HFF-Myc (cell line): Measurements from ENCODE around the gene PHKB.

Experiments used
- DNase-seq: peaks from one replicate; pipeline ENCODE4 v3.0.0-alpha.2; 2011; ENCODE audit warnings: low read depth; ENCODE audit errors: extremely low read depth
- H3K4me3 ChIP-seq: replicated peaks from 2 replicates; pipeline ENCODE4 v1.5.1; 2011; ENCODE audit warnings: low read depth, mild to moderate bottlenecking, control low read depth, low read length
- TF ChIP-seq, protein P1 (sequence below): IDR thresholded peaks from 2 replicates; pipeline ENCODE4 v1.5.1; 2012; ENCODE audit warnings: mild to moderate bottlenecking, low read depth, low read length, control low read depth; ENCODE audit errors: missing control alignments

The PHKB gene

DNA sequence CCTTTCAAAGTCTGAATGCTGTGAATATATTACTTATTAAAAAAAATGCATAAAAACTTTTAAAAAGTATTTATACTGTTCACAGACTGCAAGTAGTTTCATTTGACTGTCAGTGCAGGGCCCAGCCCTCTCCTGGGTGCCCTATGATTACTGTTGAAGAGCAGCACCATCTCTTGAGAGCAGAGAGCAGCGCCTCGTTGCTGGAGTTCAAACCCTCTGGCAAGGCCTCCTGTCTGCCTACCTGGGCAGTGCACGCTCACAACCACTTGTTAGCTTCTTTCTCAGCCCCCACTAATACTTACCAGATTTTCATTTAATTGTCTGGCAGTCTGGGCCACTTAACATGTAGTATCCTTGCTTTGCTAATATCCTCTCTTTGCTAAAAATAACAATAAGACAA is 233.4 kb downstream of the PHKB start:
- no peak for DNase-seq
- no peak overlapping the region for H3K4me3 ChIP-seq
- TF ChIP-seq, protein P1, sequence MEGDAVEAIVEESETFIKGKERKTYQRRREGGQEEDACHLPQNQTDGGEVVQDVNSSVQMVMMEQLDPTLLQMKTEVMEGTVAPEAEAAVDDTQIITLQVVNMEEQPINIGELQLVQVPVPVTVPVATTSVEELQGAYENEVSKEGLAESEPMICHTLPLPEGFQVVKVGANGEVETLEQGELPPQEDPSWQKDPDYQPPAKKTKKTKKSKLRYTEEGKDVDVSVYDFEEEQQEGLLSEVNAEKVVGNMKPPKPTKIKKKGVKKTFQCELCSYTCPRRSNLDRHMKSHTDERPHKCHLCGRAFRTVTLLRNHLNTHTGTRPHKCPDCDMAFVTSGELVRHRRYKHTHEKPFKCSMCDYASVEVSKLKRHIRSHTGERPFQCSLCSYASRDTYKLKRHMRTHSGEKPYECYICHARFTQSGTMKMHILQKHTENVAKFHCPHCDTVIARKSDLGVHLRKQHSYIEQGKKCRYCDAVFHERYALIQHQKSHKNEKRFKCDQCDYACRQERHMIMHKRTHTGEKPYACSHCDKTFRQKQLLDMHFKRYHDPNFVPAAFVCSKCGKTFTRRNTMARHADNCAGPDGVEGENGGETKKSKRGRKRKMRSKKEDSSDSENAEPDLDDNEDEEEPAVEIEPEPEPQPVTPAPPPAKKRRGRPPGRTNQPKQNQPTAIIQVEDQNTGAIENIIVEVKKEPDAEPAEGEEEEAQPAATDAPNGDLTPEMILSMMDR = no peak

DNA sequence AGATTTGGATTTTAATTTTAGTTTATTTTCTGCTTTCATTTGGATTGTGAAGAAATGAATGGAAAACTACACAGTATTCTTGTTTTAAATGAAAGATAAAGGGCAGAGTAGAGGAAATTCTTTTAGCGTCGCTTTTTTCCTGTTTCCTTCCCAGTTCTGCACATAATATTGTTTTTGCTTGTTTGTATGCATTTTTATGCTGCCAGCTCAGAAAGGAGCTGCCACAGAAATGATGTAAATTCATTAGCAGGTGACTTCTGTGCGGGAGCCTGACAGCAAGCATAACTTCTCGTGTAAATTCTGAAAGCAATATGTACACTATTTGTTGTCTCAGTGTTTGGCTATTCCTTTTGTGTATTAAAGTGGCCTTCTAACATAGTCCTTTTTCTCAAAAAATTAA is 234.6 kb downstream of the PHKB start:
- H3K4me3 ChIP-seq = no peak overlapping the region
- no peak for DNase-seq
- TF ChIP-seq, protein P1 = no peak

DNA sequence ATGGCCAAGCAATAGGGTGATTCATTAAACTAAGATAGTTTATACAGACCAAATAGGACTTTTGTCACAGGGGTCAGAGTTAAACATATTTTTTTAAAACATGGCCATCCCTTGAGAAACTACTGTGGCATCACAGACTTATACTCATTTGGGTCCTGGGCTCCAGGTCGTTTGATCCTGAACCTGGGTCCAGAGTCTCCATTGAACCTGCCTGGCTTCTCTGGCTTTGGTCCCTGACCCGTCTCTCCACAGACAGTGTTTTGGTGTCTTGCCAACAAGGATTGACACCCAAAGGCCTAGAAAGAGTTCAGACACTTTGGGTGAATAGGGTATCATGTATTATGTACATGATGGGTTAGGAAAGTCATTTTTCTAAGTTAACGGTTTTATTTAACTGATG is 236.7 kb downstream of the PHKB start:
- TF ChIP-seq, protein P1 = no peak
- no peak overlapping the region for H3K4me3 ChIP-seq
- no peak for DNase-seq

DNA sequence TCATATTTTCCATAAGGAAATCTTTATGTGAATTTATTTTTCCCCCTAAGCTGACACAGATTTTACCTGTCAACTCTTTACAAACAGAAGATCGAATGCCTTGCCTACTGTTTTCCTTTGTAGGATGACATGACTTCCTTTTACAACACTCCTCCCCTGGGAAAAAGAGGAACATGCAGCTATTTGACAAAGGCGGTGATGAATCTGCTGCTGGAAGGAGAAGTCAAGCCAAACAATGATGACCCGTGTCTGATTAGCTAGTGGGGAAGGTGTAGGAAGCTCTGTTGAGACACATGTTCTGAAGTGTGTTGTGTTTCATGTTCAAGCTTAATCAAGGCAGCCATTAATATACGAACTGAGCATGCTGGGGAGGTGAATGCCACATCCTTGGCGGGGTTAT is 238.0 kb downstream of the PHKB start:
- DNase-seq = no peak
- no peak overlapping the region for H3K4me3 ChIP-seq
- TF ChIP-seq, protein P1 = no peak

DNA sequence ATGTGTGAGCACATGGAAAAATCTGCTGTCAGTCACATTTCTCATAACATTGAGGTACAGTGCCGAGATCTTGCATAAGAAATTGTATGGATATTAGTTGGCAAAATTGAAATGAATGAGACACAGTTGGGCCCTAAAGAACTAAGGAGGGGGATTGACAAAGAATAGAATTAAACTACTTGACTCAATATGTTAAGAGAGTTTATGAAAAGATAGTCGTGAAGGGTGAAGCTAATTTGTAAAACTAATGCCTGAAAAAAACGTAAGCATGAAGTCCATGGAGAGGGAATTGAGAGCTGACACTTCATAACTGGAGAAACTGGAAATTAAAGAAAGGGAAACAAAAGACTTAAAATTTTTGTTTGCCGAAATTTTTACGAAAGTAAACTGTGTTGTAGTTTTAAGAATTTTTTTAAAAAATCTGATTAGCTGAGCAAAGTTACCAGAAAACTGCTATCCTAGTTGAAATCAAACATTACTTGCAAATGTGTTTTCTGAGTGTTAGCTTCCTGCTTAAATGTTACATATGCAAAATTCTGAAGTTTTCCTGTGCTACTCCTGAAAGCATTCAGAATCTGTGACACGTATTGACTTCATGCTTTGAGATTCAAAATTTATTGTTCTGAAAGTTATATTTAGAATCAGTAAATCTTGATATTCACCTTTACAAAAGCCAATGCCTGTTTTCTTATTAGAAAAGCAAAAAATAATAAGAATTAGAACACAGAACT is 239.9 kb downstream of the PHKB start:
- H3K4me3 ChIP-seq = no peak overlapping the region
- TF ChIP-seq, protein P1 = no peak
- no peak for DNase-seq

DNA sequence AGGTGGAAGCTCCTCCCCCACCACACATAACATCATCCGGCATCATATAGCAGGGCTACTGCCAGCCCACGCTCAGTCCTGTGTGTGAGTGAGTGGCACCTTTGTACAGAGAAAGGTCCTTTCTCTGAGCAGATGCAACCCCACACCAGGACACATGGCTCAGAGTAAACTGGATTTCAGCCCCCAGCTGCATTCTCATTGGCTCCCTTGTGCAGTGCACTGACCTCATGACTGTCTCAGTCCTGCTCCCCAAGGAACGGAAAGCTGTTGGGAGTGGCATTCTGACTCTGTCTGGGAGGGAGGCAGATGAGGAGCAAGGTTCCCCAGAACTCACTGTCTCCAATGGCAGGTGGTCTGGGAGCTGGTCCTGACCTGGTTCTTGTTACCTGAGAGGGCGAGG is 244.1 kb downstream of the PHKB start:
- no peak overlapping the region for H3K4me3 ChIP-seq
- TF ChIP-seq, protein P1 = no peak
- DNase-seq = no peak

DNA sequence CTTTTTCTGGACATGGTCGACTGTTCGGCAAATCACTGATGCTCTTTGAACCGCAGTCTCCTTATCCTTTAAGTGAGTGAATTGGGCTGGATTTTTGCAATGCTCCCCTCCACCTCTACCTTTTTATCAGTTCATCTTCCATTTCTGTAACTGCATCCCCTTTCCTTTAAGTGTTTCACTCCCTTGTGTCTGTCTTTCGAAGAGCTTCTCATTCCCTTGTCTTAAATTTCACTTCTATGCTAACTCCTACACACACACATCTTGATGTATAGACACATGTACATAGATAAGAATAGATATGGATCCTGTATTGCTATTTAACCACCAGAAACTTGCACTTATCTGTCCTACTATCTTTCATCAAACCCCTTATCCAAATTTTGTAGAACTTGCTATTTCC is 250.7 kb downstream of the PHKB start:
- no peak overlapping the region for H3K4me3 ChIP-seq
- TF ChIP-seq, protein P1 = no peak
- no peak for DNase-seq
